Stomach (tissue), 4 donors: ENCODE measurements around the gene UBR1.

ENCODE experiments used
- POLR2A ChIP-seq, 4 donors: fragments of 450-650 bp; IDR thresholded peaks; one replicate each; pipeline ENCODE4 v1.6.1; 2016; ENCODE audit warnings: antibody characterized with exemption in 4 of 4, control low read depth in 2 of 4, mild to moderate bottlenecking in 1 of 4, moderate library complexity in 1 of 4
- POLR2AphosphoS5 ChIP-seq, 3 donors: sonication (generic); formaldehyde crosslinking; IDR thresholded peaks; one replicate each; pipeline ENCODE4 v1.6.1; 2016; ENCODE audit warnings: antibody characterized with exemption in 3 of 3
- TF ChIP-seq, protein P1 (sequence below), 7 experiments: fragments of 450-650 bp in 4 of 7; fragments of 200-600 bp in 3 of 7; sonication (generic) in 3 of 7; IDR thresholded peaks; one replicate each; pipeline ENCODE4 v1.5.1; 2016 to 2019; ENCODE audit warnings: antibody characterized with exemption in 7 of 7, control low read depth in 2 of 7, mild to moderate bottlenecking in 1 of 7

DNA sequence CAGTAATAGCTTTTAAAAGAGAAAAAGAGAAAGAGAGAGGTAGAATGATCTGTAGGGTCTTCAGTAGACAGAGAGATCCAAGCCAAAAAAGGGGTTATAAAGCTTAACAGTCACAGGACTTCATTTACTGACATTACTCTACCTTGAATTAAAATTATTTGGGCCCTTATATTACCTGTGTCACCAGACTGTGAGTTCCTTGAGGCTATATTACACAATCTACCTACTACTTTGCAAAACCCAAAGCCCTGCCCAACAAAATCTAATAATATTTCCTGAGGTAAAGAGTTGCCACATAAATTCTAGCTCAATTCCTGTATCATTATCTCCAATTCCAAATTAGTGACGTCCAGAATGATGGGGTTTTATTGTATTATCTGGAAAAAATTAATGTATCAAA lies 1.9 kb downstream of the UBR1 start:
- no peak for TF ChIP-seq POLR2AphosphoS5 (IDR thresholded peaks at IDR 0.05)
- TF ChIP-seq POLR2A (IDR thresholded peaks at IDR 0.05): no peak
- TF ChIP-seq, protein P1, sequence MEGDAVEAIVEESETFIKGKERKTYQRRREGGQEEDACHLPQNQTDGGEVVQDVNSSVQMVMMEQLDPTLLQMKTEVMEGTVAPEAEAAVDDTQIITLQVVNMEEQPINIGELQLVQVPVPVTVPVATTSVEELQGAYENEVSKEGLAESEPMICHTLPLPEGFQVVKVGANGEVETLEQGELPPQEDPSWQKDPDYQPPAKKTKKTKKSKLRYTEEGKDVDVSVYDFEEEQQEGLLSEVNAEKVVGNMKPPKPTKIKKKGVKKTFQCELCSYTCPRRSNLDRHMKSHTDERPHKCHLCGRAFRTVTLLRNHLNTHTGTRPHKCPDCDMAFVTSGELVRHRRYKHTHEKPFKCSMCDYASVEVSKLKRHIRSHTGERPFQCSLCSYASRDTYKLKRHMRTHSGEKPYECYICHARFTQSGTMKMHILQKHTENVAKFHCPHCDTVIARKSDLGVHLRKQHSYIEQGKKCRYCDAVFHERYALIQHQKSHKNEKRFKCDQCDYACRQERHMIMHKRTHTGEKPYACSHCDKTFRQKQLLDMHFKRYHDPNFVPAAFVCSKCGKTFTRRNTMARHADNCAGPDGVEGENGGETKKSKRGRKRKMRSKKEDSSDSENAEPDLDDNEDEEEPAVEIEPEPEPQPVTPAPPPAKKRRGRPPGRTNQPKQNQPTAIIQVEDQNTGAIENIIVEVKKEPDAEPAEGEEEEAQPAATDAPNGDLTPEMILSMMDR (IDR thresholded peaks at IDR 0.05): no peak
